Nephron (organoid): ENCODE data around the gene RELCH.

Experiments used
- H3K27ac Mint-ChIP-seq, 3 experiments: 2 replicates each; pipeline ENCODE4 v1.8.0; 2020; ENCODE audit warnings: mixed read lengths in 3 of 3, mild to moderate bottlenecking in 2 of 3, moderate library complexity in 1 of 3
- H3K27me3 Mint-ChIP-seq: 2 replicates; pipeline ENCODE4 v1.8.0; 2021; ENCODE audit warnings: low read depth, mild to moderate bottlenecking, moderate library complexity, mixed read lengths
- H3K36me3 Mint-ChIP-seq: 2 replicates; pipeline ENCODE4 v1.8.0; 2020; ENCODE audit warnings: low read depth, mixed read lengths
- H3K4me1 Mint-ChIP-seq: 2 replicates; pipeline ENCODE4 v1.8.0; 2020; ENCODE audit warnings: mixed read lengths
- H3K4me3 Mint-ChIP-seq, 3 experiments: 2 replicates each; pipeline ENCODE4 v1.8.0; 2020; ENCODE audit warnings: mild to moderate bottlenecking in 3 of 3, mixed read lengths in 3 of 3, moderate library complexity in 2 of 3
- H3K9me3 Mint-ChIP-seq: 2 replicates; pipeline ENCODE4 v1.8.0; 2020; ENCODE audit warnings: mixed read lengths
- CTCF ChIP-seq, 3 experiments: fragments of 200-600 bp; sonication (generic); IDR thresholded peaks; one replicate each; pipeline ENCODE4 v1.5.0; 2021; ENCODE audit warnings: antibody characterized with exemption in 3 of 3; ENCODE audit not compliant: unreplicated experiment in 3 of 3

The RELCH gene

GRCh38 chr18:62170857-62171256 is 16.2 kb upstream of the RELCH start:
- no peak overlapping the region for H3K27ac Mint-ChIP-seq
- H3K9me3 Mint-ChIP-seq = peaks cover under 1% of the 10 kb centered on the region
- peaks cover 10% of the 10 kb centered on the region for H3K36me3 Mint-ChIP-seq
- H3K27me3 Mint-ChIP-seq = no peaks in the 10 kb centered on the region
- no peaks in the 10 kb centered on the region for H3K4me1 Mint-ChIP-seq
- no peak for TF ChIP-seq CTCF (IDR thresholded peaks at IDR 0.05; ENCODE audit: unreplicated experiment in 3 of 3)
- no peak overlapping the region for H3K4me3 Mint-ChIP-seq

- peaks cover 4% of the 10 kb centered on the region for H3K36me3 Mint-ChIP-seq
- TF ChIP-seq CTCF (IDR thresholded peaks at IDR 0.05; ENCODE audit: unreplicated experiment in 3 of 3) = no peak
- no peak overlapping the region for H3K4me3 Mint-ChIP-seq
- no peak overlapping the region for H3K27ac Mint-ChIP-seq
- no peaks in the 10 kb centered on the region for H3K9me3 Mint-ChIP-seq
- no peaks in the 10 kb centered on the region for H3K27me3 Mint-ChIP-seq
- H3K4me1 Mint-ChIP-seq = no peaks in the 10 kb centered on the region
Observed at GRCh38 chr18:62172298-62172697, 14.8 kb upstream of the RELCH start.

- Mint-ChIP-seq H3K4me3 (no peak overlapping the region), H3K4me1 (no peaks in the 10 kb centered on the region), H3K9me3 (no peaks in the 10 kb centered on the region), H3K36me3 (peaks cover 3% of the 10 kb centered on the region), H3K27ac (no peak overlapping the region), H3K27me3 (no peaks in the 10 kb centered on the region)
- no peak for TF ChIP-seq CTCF (IDR thresholded peaks at IDR 0.05; ENCODE audit: unreplicated experiment in 3 of 3)
Observed at GRCh38 chr18:62175521-62175920, 11.5 kb upstream of the RELCH start.

- Mint-ChIP-seq H3K9me3 (no peaks in the 10 kb centered on the region), H3K36me3 (peaks cover 6% of the 10 kb centered on the region), H3K4me1 (no peaks in the 10 kb centered on the region)
Observed at GRCh38 chr18:62177271-62177670, 9.8 kb upstream of the RELCH start.

GRCh38 chr18:62179213-62179612 is 7.8 kb upstream of the RELCH start:
- H3K9me3 Mint-ChIP-seq = no peaks in the 10 kb centered on the region
- no peaks in the 10 kb centered on the region for H3K27me3 Mint-ChIP-seq
- TF ChIP-seq CTCF (IDR thresholded peaks at IDR 0.05; ENCODE audit: unreplicated experiment in 3 of 3) = no peak
- H3K4me3 Mint-ChIP-seq = no peak overlapping the region
- H3K36me3 Mint-ChIP-seq = peaks cover 6% of the 10 kb centered on the region
- H3K4me1 Mint-ChIP-seq = no peaks in the 10 kb centered on the region
- no peak overlapping the region for H3K27ac Mint-ChIP-seq

More at GRCh38 chr18:62177271-62177670, 9.8 kb upstream of the RELCH start:
- TF ChIP-seq CTCF (IDR thresholded peaks at IDR 0.05; ENCODE audit: unreplicated experiment in 3 of 3) = no peak
- Mint-ChIP-seq H3K27me3 (no peaks in the 10 kb centered on the region), H3K4me3 (no peak overlapping the region), H3K27ac (no peak overlapping the region)

GRCh38 chr18:62182220-62182619 is 4.8 kb upstream of the RELCH start:
- H3K36me3 Mint-ChIP-seq = peaks cover 6% of the 10 kb centered on the region
- no peaks in the 10 kb centered on the region for H3K27me3 Mint-ChIP-seq
- no peak for TF ChIP-seq CTCF (IDR thresholded peaks at IDR 0.05; ENCODE audit: unreplicated experiment in 3 of 3)
- no peaks in the 10 kb centered on the region for H3K4me1 Mint-ChIP-seq
- H3K9me3 Mint-ChIP-seq = no peaks in the 10 kb centered on the region
- no peak overlapping the region for H3K4me3 Mint-ChIP-seq
- no peak overlapping the region for H3K27ac Mint-ChIP-seq
